Measurements from ENCODE around the gene ITPRIP. TPM values are rescaled to one million over a fixed set of nuclear protein-coding genes. Genes with fewer than 3 reads are reported as not detected.

Gene ITPRIP
- total RNA-seq, 2 donors from 2014 or later = 9.1 to 11.0 TPM

- Histone ChIP-seq H3K36me3 (ENCODE audit: control insufficient read depth, insufficient read depth, low read length) (no peaks in the 10 kb centered on the region), H3K27me3 (ENCODE audit: control insufficient read depth, insufficient read depth, low read length, poor library complexity, severe bottlenecking) (peaks cover 14% of the 10 kb centered on the region), H3K4me1 (ENCODE audit: control insufficient read depth, insufficient read depth, low read length) (no peaks in the 10 kb centered on the region), H3K4me3 (ENCODE audit: low read length) (no peak overlapping the region), H3K9me3 (ENCODE audit: control insufficient read depth, low read length) (peaks cover 4% of the 10 kb centered on the region), H3K27ac (ENCODE audit: low read depth, low read length) (no peak overlapping the region), H3K9ac (ENCODE audit: extremely low read depth, low read length, poor library complexity, severe bottlenecking) (no peak overlapping the region)
- TF ChIP-seq CTCF (conservative IDR thresholded peaks at IDR 0.05) = no peak
- no peak for DNase-seq
- Mint-ChIP-seq H3K27me3 (ENCODE audit: insufficient read depth) (peaks cover 7% of the 10 kb centered on the region), H3K27ac (no peak overlapping the region), H3K4me1 (no peaks in the 10 kb centered on the region), H3K9me3 (peaks cover 8% of the 10 kb centered on the region), H3K4me3 (no peak overlapping the region), H3K36me3 (ENCODE audit: low read depth) (no peaks in the 10 kb centered on the region)
- WGBS, 2 experiments (ENCODE audit: insufficient coverage in 1 of 2, insufficient read length in 1 of 2) = 85 to 89% methylated on average over 1 to 2 of the region's 2 CpGs
These were observed 21.5 kb upstream of the ITPRIP start for GRCh38 chr10:104359811-104360210.

- no peak within 1 kb of the TSS for H3K9ac ChIP-seq (ENCODE audit: extremely low read depth, low read length, poor library complexity, severe bottlenecking)
- no peak within 1 kb of the TSS for H3K4me3 Mint-ChIP-seq
These were observed 15.2 kb upstream of the ITPRIP start, which contains the start of gene CFAP58 for GRCh38 chr10:104353325-104354048. TSS of gene CFAP58 (plus strand) at chr10:104353833. CDS start at chr10:104353898, 65 bp downstream.

GRCh38 chr10:104351919-104352318, 13.7 kb upstream of the ITPRIP start:
- Mint-ChIP-seq H3K4me1 (peaks cover 1% of the 10 kb centered on the region), H3K27ac (no peak overlapping the region), H3K9me3 (no peaks in the 10 kb centered on the region), H3K4me3 (no peak overlapping the region), H3K27me3 (ENCODE audit: insufficient read depth) (peaks cover 9% of the 10 kb centered on the region), H3K36me3 (ENCODE audit: low read depth) (no peaks in the 10 kb centered on the region)
- DNase-seq = no peak
- H3K27me3 ChIP-seq (ENCODE audit: control insufficient read depth, insufficient read depth, low read length, poor library complexity, severe bottlenecking) = peaks cover 26% of the 10 kb centered on the region
- no peaks in the 10 kb centered on the region for H3K9me3 ChIP-seq (ENCODE audit: control insufficient read depth, low read length)
- H3K9ac ChIP-seq (ENCODE audit: extremely low read depth, low read length, poor library complexity, severe bottlenecking) = no peak overlapping the region
- WGBS, 2 experiments (ENCODE audit: insufficient coverage in 1 of 2, insufficient read length in 1 of 2) = 90 to 97% methylated on average over 1 of the region's 1 CpG
- H3K36me3 ChIP-seq (ENCODE audit: control insufficient read depth, insufficient read depth, low read length) = no peaks in the 10 kb centered on the region
- no peak overlapping the region for H3K4me3 ChIP-seq (ENCODE audit: low read length)
- TF ChIP-seq CTCF (conservative IDR thresholded peaks at IDR 0.05) = no peak
- H3K4me1 ChIP-seq (ENCODE audit: control insufficient read depth, insufficient read depth, low read length) = no peaks in the 10 kb centered on the region
- no peak overlapping the region for H3K27ac ChIP-seq (ENCODE audit: low read depth, low read length)

More at GRCh38 chr10:104353325-104354048, 15.2 kb upstream of the ITPRIP start, which contains the start of gene CFAP58:
- Mint-ChIP-seq H3K36me3 (ENCODE audit: low read depth) (no peaks in the 10 kb centered on the region), H3K27ac (no peak within 1 kb of the TSS), H3K27me3 (ENCODE audit: insufficient read depth) (peaks cover 9% of the 10 kb centered on the region), H3K4me1 (peaks cover 1% of the 10 kb centered on the region), H3K9me3 (no peaks in the 10 kb centered on the region)
- Histone ChIP-seq H3K4me3 (ENCODE audit: low read length) (peak within 1 kb of the TSS; percentile 48), H3K27ac (ENCODE audit: low read depth, low read length) (no peak within 1 kb of the TSS), H3K27me3 (ENCODE audit: control insufficient read depth, insufficient read depth, low read length, poor library complexity, severe bottlenecking) (peaks cover 26% of the 10 kb centered on the region), H3K4me1 (ENCODE audit: control insufficient read depth, insufficient read depth, low read length) (no peaks in the 10 kb centered on the region), H3K9me3 (ENCODE audit: control insufficient read depth, low read length) (no peaks in the 10 kb centered on the region), H3K36me3 (ENCODE audit: control insufficient read depth, insufficient read depth, low read length) (no peaks in the 10 kb centered on the region)
- 26 to 28% methylated on average over 36 to 43 of the region's 43 CpGs for WGBS, 2 experiments (ENCODE audit: insufficient coverage in 1 of 2, insufficient read length in 1 of 2)
- peak; percentile 99 for DNase-seq
- peak; percentile 86 for TF ChIP-seq CTCF (conservative IDR thresholded peaks at IDR 0.05)
